Prostate gland (tissue), 2 donors: ENCODE results near the gene ATXN2.

Experiments used
- POLR2A ChIP-seq: fragments of 450-650 bp; IDR thresholded peaks from one replicate; pipeline ENCODE4 v1.6.1; 2016; ENCODE audit warnings: antibody characterized with exemption, mild to moderate bottlenecking
- TF ChIP-seq, protein P1 (sequence below), 4 experiments: fragments of 200-600 bp in 2 of 4; fragments of 450-650 bp in 2 of 4; sonication (generic) in 2 of 4; IDR thresholded peaks; 1 replicate in 3 of 4; 2 replicates in 1 of 4; pipeline ENCODE4 v1.5.1; 2016 to 2019; ENCODE audit warnings: antibody characterized with exemption in 4 of 4, mild to moderate bottlenecking in 2 of 4, moderate library complexity in 2 of 4

DNA sequence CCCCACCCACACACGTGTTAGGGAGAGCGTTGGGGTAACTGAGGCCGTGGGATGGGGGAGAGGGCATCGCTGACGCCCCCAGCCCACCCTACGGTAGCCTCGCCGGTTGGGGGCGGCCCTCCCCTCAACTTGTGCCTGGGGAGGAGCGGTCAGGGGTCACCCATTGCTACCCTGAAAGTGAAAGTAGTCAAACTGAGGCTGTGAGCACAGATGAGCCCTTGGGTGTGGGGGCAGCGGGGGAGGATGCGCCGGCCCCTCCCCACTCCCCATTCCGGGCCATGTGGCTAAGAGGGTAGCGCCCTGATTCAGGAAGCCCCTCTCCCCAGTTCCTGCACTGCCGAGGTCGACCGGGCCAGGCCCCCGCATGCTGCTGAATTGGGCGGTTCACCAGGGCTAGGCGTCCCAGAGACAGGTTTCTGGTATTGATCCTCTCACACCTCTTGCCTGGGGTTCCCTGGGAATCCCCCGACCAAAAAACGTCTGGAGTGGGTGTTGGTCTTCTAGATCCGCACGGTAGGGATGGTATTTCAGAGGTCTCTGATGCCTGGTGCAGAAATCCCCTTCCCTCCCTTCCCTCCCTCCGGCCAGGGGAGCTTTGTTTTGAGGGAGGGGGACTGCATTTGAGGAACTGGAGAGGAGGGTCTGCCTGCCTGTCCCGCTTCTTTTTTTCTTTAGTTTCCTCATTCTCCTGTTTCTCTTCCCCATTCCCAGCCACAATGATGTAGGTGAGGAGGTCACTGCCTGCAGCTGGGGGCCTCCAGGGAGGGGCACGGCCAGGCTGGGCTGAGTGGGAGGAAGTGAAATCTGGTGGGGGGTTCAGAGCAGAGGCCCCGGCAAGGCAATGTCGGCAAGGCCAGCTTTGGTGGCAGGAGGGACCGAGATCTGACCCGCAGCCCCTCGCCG, 192.4 kb downstream of the ATXN2 start:
- TF ChIP-seq POLR2A = no peak
- TF ChIP-seq, protein P1, sequence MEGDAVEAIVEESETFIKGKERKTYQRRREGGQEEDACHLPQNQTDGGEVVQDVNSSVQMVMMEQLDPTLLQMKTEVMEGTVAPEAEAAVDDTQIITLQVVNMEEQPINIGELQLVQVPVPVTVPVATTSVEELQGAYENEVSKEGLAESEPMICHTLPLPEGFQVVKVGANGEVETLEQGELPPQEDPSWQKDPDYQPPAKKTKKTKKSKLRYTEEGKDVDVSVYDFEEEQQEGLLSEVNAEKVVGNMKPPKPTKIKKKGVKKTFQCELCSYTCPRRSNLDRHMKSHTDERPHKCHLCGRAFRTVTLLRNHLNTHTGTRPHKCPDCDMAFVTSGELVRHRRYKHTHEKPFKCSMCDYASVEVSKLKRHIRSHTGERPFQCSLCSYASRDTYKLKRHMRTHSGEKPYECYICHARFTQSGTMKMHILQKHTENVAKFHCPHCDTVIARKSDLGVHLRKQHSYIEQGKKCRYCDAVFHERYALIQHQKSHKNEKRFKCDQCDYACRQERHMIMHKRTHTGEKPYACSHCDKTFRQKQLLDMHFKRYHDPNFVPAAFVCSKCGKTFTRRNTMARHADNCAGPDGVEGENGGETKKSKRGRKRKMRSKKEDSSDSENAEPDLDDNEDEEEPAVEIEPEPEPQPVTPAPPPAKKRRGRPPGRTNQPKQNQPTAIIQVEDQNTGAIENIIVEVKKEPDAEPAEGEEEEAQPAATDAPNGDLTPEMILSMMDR (IDR thresholded peaks at IDR 0.05) = no peak
